PC-3 (cell line): ENCODE measurements around the gene C10orf95. TPM values are rescaled to one million over a fixed set of nuclear protein-coding genes. Genes with fewer than 3 reads are reported as not detected.

Source experiments
- ATAC-seq: fragments of 200-7000 bp; cut with Tn5 transposase; 2 replicates; pipeline ENCODE4 v1.9.1; 2020; ENCODE audit warnings: mild to moderate bottlenecking, moderate library complexity
- BruUV-seq: library from RNA; stranded (reverse); fragments of 400-500 nt; replicated peaks from 2 replicates; lab custom pipeline; 2021; lab: Mats Ljungman, UMichigan
- CTCF ChIA-PET: fragments of 300-600 bp; sonication (Branson Sonifier 250); formaldehyde crosslinking; loops from one replicate; lab custom pipeline; 2022; ENCODE audit warnings: antibody characterized with exemption; lab: Charles Lee
- POLR2A ChIA-PET: fragments of 300-600 bp; sonication (Branson Sonifier 250); formaldehyde crosslinking; loops from one replicate; lab custom pipeline; 2022; ENCODE audit warnings: antibody characterized with exemption; ENCODE audit not compliant: unreplicated experiment; lab: Charles Lee
- DNase-seq: peaks from one replicate; pipeline ENCODE4 v3.0.0-alpha.2; 2015
- H2AFZ ChIP-seq: fragments of 300-600 bp; sonication (generic); 2 replicates; pipeline ENCODE4 v1.6.0; 2016; ENCODE audit warnings: antibody characterized with exemption, low read length
- H3F3A ChIP-seq: fragments of 300-600 bp; sonication (generic); one replicate; pipeline ENCODE4 v1.6.0; 2017; ENCODE audit warnings: antibody characterized with exemption, low read length, control low read depth, mild to moderate bottlenecking; ENCODE audit not compliant: unreplicated experiment
- H3K27ac ChIP-seq: fragments of 300-600 bp; sonication (generic); 2 replicates; pipeline ENCODE4 v1.5.1; 2016; ENCODE audit warnings: mild to moderate bottlenecking, low read length
- H3K27me3 ChIP-seq: fragments of 300-600 bp; sonication (generic); 2 replicates; pipeline ENCODE4 v1.6.1; 2016; ENCODE audit warnings: low read length, mixed read lengths
- H3K36me3 ChIP-seq: fragments of 300-600 bp; sonication (generic); 2 replicates; pipeline ENCODE4 v1.6.1; 2016; ENCODE audit warnings: low read depth, mixed run types, low read length, mixed read lengths
- H3K4me1 ChIP-seq: fragments of 300-600 bp; sonication (generic); 2 replicates; pipeline ENCODE4 v1.5.1; 2016; ENCODE audit warnings: low read length; ENCODE audit not compliant: insufficient read depth
- H3K4me2 ChIP-seq: fragments of 300-600 bp; sonication (generic); 2 replicates; pipeline ENCODE4 v1.6.0; 2016; ENCODE audit warnings: low read length
- H3K4me3 ChIP-seq: fragments of 300-600 bp; sonication (generic); 2 replicates; pipeline ENCODE4 v1.5.1; 2016; ENCODE audit warnings: mild to moderate bottlenecking, low read length, mixed read lengths
- H3K79me2 ChIP-seq: fragments of 300-600 bp; sonication (generic); 2 replicates; pipeline ENCODE4 v1.6.1; 2017; ENCODE audit warnings: low read length, mixed read lengths
- H3K9ac ChIP-seq: fragments of 300-600 bp; sonication (generic); 2 replicates; pipeline ENCODE4 v1.6.0; 2016; ENCODE audit warnings: mild to moderate bottlenecking, low read length
- H3K9me2 ChIP-seq: fragments of 300-600 bp; sonication (generic); replicated peaks from 2 replicates; pipeline ENCODE4 v1.6.1; 2016; ENCODE audit warnings: mixed run types, low read length, mixed read lengths
- H3K9me3 ChIP-seq: fragments of 300-600 bp; sonication (generic); 2 replicates; pipeline ENCODE4 v1.6.1; 2016; ENCODE audit warnings: low read length, mixed read lengths
- H4K20me1 ChIP-seq: fragments of 300-600 bp; sonication (generic); 2 replicates; pipeline ENCODE4 v1.6.1; 2016; ENCODE audit warnings: low read length, mixed read lengths
- EZH2 ChIP-seq: fragments of 300-600 bp; sonication (generic); IDR thresholded peaks from one replicate; pipeline ENCODE4 v1.6.1; 2017; ENCODE audit warnings: antibody characterized with exemption, mild to moderate bottlenecking, low read length; ENCODE audit not compliant: unreplicated experiment
- EZH2phosphoT487 ChIP-seq: fragments of 300-600 bp; sonication (generic); IDR thresholded peaks from 2 replicates; pipeline ENCODE4 v1.6.1; 2018; ENCODE audit warnings: mild to moderate bottlenecking, antibody characterized with exemption, low read length, borderline replicate concordance
- intact Hi-C: fragments of 100-400 bp; cut with micrococcal nuclease; formaldehyde crosslinking; loops from 2 replicates; pipeline ENCODE4 v1.9.0; 2023
- total RNA-seq: library from RNA; depleted of rRNA; stranded (reverse); fragments of >200 nt; gene quantifications from 2 replicates; pipeline ENCODE4 v1.2.3, GENCODE V29; 2014
- TF ChIP-seq, protein P1 (sequence below): fragments of 300-600 bp; sonication (generic); conservative IDR thresholded peaks from 2 replicates; pipeline ENCODE4 v1.5.1; 2017; ENCODE audit warnings: antibody characterized with exemption, low read depth, mild to moderate bottlenecking, low read length

Gene C10orf95
- total RNA-seq, 1 experiment from 2014 or later = 1.9 TPM

DNA sequence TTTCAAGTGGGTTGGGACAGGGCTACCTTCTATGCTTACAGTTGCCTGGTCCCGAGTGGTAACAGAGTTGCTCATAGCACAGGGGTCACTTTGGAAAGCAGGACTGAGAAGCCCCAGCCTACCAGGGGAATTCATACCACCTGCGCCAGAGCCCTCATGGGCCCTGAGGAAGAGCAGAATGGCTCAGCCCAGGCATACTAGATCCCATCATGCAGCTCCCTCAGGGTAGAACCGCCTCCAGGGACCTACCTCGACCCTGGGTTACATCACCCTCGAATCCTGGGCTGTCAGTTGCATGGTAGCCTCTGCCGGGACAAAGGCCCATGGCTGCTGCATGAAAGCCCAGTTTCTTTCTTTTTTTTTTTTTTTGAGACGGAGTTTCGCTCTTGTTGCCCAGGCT, 21.9 kb downstream of the C10orf95 start:
- no TSS peak for BruUV-seq
- H3K9me2 ChIP-seq = no peaks in the 10 kb centered on the region
- H3K27ac ChIP-seq = no peak overlapping the region
- CTCF ChIA-PET = no interaction called here
- no peak overlapping the region for H3K9ac ChIP-seq
- H3K36me3 ChIP-seq = no peaks in the 10 kb centered on the region
- H3K4me3 ChIP-seq = no peak overlapping the region
- intact Hi-C loops = no loop called here
- H3K4me2 ChIP-seq = no peak overlapping the region
- H3K9me3 ChIP-seq = no peaks in the 10 kb centered on the region
- ATAC-seq (no peak), DNase-seq (no peak)
- POLR2A ChIA-PET = no interaction called here
- no peaks in the 10 kb centered on the region for H3F3A ChIP-seq
- no peaks in the 10 kb centered on the region for H4K20me1 ChIP-seq
- peaks cover 5% of the 10 kb centered on the region; the same call in 1 of the 2 replicates for H3K4me1 ChIP-seq
- no peak overlapping the region for H2AFZ ChIP-seq
- no peaks in the 10 kb centered on the region for H3K27me3 ChIP-seq
- TF ChIP-seq EZH2 (no peak), EZH2phosphoT487 (no peak)
- TF ChIP-seq, protein P1, sequence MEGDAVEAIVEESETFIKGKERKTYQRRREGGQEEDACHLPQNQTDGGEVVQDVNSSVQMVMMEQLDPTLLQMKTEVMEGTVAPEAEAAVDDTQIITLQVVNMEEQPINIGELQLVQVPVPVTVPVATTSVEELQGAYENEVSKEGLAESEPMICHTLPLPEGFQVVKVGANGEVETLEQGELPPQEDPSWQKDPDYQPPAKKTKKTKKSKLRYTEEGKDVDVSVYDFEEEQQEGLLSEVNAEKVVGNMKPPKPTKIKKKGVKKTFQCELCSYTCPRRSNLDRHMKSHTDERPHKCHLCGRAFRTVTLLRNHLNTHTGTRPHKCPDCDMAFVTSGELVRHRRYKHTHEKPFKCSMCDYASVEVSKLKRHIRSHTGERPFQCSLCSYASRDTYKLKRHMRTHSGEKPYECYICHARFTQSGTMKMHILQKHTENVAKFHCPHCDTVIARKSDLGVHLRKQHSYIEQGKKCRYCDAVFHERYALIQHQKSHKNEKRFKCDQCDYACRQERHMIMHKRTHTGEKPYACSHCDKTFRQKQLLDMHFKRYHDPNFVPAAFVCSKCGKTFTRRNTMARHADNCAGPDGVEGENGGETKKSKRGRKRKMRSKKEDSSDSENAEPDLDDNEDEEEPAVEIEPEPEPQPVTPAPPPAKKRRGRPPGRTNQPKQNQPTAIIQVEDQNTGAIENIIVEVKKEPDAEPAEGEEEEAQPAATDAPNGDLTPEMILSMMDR = no peak
- H3K79me2 ChIP-seq = peaks cover 11% of the 10 kb centered on the region; the same call in 1 of the 2 replicates

DNA sequence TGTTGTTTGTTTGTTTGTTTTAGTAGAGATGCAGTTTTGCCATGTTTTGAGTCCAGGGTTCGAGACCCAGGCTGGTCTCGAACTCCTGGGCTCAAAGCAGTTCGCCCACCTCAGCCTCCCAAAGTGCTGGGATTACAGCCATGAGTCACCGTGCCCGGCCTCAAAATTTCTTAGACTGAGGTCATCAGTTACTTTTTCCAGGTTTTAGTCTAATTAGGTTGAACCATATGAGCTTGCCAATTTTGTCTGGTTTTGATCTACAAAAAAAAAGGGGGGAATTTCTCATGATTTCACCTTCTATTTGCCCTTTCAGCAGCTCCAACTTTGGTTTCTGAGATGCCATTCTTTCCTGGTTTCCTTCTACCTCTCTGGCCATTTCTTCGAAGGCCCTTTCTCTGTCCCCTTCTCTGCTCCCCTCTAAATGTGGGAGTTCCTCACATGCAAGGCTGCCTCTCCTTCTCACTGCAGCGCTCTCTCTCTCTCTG, 24.5 kb downstream of the C10orf95 start:
- H3K4me1 ChIP-seq = peaks cover 16% of the 10 kb centered on the region
- no peak overlapping the region for H3K9ac ChIP-seq
- no peaks in the 10 kb centered on the region for H4K20me1 ChIP-seq
- H3K9me2 ChIP-seq = no peaks in the 10 kb centered on the region
- H2AFZ ChIP-seq = no peak overlapping the region
- H3K27me3 ChIP-seq = no peaks in the 10 kb centered on the region
- ATAC-seq (no peak), DNase-seq (no peak)
- POLR2A ChIA-PET = no interaction called here
- CTCF ChIA-PET = no interaction called here
- intact Hi-C loops = no loop called here
- H3K4me3 ChIP-seq = no peak overlapping the region
- H3K9me3 ChIP-seq = no peaks in the 10 kb centered on the region
- BruUV-seq = no TSS peak
- no peak overlapping the region for H3K27ac ChIP-seq
- H3K36me3 ChIP-seq = 0 out of 2 replicates have a peak, but pooled peaks cover 4% of the 10 kb centered on the region
- TF ChIP-seq EZH2phosphoT487 = no peak
- TF ChIP-seq, protein P1 = no peak
- no peaks in the 10 kb centered on the region for H3F3A ChIP-seq
- H3K4me2 ChIP-seq = no peak overlapping the region
- peaks cover 17% of the 10 kb centered on the region; the same call in 1 of the 2 replicates for H3K79me2 ChIP-seq

DNA sequence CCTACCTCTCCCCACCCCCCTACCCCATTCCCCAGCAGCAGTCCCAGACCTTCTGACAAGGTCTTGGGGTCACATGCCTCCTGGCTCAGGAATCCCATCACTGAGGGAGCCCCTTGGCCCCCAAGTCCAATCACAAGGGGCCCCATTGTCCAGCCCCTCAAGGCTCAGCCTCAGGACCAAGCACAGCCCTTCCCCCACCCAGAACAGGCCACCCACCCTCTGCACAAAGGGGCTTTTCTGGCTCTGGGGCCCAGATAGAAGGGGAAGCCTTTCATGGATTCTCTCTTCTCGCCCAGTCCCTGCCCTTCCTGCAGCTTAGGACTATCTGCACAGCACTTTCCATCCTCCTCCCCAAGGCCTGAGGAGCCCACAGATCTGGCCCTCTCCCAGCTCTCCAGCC, 25.9 kb downstream of the C10orf95 start:
- intact Hi-C loops = no loop called here
- H3K36me3 ChIP-seq = 0 out of 2 replicates have a peak, but pooled peaks cover 4% of the 10 kb centered on the region
- no peak overlapping the region for H3K4me3 ChIP-seq
- H3K27me3 ChIP-seq = no peaks in the 10 kb centered on the region
- H4K20me1 ChIP-seq = no peaks in the 10 kb centered on the region
- peaks cover 11% of the 10 kb centered on the region; the same call in 1 of the 2 replicates for H3K79me2 ChIP-seq
- peaks cover 12% of the 10 kb centered on the region for H3K4me1 ChIP-seq
- no peak overlapping the region for H2AFZ ChIP-seq
- TF ChIP-seq EZH2 = no peak
- TF ChIP-seq, protein P1 = no peak
- no peak for TF ChIP-seq EZH2phosphoT487
- DNase-seq = no peak
- H3F3A ChIP-seq = no peaks in the 10 kb centered on the region
- POLR2A ChIA-PET = interaction anchor here (0.6 kb wide), 1 partner anchor 198 kb away, joined by 3 read pairs; no protein-coding TSS in a partner anchor
- H3K27ac ChIP-seq = no peak overlapping the region
- BruUV-seq = no TSS peak
- H3K4me2 ChIP-seq = no peak overlapping the region
- no peak overlapping the region for H3K9ac ChIP-seq
- H3K9me2 ChIP-seq = no peaks in the 10 kb centered on the region
- CTCF ChIA-PET = no interaction called here
- no peak for ATAC-seq
- no peaks in the 10 kb centered on the region for H3K9me3 ChIP-seq
